HG03521 (cell line): Measurements from ENCODE around the gene GMCL2.

ENCODE experiments used
- ATAC-seq: cut with Tn5 transposase; IDR thresholded peaks from one replicate; pipeline ENCODE4 v1.9.1; 2021; ENCODE audit warnings: mild to moderate bottlenecking, moderate library complexity; ENCODE audit not compliant: unreplicated experiment

The GMCL2 gene

GRCh38 chr5:178186427-178186826, 744 bp downstream of the GMCL2 start:
- no peak for ATAC-seq

GRCh38 chr5:178182158-178182876, 4.9 kb downstream of the GMCL2 start:
- ATAC-seq = no peak

DNA sequence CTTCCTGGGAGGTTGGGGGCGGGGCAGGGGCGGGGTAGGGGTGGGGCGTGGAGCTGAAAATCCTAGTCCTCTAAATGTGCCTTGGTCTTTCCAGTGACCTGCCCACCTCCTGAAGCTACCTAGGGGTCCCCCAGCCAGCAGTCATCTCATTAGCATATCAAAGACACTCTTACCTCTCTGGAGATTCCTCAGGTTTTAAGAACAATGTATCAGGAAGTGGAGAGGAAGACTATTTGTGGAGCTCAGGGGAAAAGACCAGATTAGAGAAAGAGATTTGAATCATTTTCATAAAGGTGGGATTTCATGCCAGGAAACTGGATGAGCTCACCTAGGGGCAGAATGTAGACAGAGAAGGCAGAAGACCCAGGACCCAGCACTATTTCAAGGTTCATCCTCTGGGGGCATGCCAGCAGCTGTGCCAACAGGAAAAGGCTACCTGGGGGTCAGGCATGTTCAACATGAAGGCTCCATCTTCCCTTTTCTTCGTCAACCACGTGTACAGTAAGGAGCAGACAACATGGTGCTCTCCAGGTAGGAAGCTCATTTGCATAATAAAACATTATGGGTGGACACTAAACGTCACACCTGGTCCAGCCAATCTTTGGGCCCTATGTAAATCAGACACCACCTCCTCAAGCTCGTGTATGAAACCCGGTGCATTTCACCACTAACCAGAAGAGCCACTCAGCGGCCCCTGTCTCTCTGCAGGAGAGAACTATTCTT, 6.9 kb downstream of the GMCL2 start:
- no peak for ATAC-seq

- no peak for ATAC-seq
These were observed 9.6 kb downstream of the GMCL2 start for GRCh38 chr5:178177569-178177968.

DNA sequence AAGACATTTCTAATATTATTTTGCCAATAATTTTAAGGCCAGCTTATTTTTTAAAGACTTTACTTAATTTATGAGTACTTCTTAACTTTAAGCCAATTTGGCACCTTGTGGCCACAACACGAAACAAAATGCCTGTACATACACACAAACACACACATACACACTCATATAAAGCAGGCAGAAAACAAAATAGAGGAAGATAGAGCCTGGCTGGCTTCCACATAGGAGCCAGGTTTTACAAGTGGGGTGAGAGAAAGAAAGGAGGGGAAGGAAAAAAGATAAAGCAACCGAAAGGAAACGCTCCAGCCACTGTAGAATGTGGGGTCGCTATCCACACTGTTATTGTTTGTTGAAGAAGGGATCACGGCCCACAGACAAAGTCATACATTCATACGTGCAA, 10.4 kb downstream of the GMCL2 start:
- ATAC-seq = no peak

- ATAC-seq = no peak
These were observed 12.7 kb downstream of the GMCL2 start for GRCh38 chr5:178174456-178174855.

DNA sequence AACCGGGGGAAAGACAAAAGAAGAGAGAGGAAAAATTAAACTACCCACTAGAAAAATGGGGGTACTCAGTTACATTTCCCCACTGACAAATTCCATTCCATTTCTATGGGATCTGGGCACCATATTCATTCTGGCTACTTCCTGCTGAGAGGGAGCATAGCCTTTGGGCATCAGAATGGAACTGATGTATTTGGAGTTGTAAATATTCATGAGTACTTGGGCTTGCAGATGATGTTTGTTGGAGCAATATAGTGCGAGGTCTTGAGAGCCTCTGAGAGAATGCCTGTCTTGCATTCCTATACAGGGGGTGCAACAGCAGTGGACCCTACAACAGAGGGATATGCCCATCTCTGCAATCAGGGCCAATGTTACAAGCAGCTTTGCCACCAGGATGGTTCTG, 16.7 kb downstream of the GMCL2 start:
- no peak for ATAC-seq

DNA sequence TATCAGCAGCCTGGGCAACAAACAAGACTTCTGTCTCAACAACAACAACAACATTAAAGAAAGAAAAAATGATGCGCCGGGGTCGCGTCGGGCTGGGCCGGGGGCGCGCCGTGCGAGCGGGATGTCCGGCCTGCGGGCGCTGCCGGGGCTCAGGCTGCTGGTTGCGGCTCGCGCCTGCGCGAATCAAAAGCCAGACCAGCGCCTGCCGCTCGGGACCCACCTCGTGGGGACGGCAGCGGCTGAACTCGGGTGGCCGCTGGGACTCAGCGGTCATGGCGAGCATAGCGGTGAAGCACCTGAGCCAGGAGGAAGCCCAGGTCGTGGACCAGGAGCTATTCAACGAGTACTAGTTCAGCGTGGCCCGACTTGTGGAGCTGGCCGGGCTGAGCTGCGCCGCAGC, 21.6 kb downstream of the GMCL2 start:
- no peak for ATAC-seq

DNA sequence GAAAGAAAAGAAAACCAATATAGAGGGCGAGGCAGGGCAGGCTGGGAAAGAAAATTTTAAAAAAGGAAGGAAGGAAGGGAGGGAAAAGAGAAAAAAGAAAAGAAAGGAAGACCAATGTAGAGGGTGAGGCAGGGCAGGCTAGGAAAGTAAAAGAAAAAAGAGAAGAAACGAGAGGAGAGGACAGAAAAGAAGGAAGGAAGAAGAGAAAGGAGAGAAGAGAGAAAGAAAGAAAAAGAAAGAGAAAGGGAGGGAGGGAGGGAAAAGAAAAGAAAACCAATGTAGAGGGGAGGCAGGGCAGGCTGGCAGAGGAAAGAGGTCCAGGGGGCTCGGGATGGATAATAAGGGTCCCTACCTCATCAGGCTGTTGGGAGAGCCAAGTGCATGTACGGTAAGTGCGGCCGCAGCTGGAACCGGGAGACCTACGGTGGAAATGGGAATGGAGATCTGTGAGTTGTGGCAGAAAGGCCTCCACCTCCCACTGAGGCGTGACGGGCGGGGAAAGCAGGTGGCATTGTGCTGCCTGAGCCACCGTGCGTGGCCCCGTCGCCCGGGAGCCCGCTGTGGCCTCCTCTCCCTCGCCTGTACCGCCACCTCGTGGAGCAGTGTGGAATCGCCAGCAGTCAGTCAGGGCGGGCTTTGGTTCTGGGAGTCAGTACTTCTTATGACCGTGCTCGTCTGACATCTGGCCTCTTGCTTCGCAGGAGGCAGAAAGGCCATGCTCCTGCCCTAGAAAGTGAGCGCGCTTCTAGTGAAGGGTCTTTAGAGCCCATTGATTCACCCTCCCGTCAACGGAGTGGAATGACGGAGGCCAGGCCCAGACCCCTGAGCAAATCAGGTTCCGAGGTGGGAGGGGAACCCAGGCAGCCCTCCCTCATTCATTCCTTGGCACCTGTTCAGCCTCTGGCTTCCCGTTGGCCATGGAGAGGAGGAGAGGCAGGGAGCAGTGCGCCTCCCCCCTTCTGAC, 23.1 kb downstream of the GMCL2 start:
- peak; percentile 89 for ATAC-seq

GRCh38 chr5:178162481-178162880, 24.7 kb downstream of the GMCL2 start:
- no peak for ATAC-seq

GRCh38 chr5:178160176-178160575, 27.0 kb downstream of the GMCL2 start:
- no peak for ATAC-seq

- ATAC-seq = no peak
These were observed 32.1 kb downstream of the GMCL2 start for GRCh38 chr5:178155065-178155464.

GRCh38 chr5:178153530-178154340, 33.4 kb downstream of the GMCL2 start, which contains the start of gene NHP2:
TSS of gene NHP2 (minus strand) at chr5:178153885. CDS start at chr5:178153817, 68 bp downstream.
- ATAC-seq = peak; percentile 98

- ATAC-seq = no peak
These were observed 34.4 kb downstream of the GMCL2 start for GRCh38 chr5:178152491-178153444.

DNA sequence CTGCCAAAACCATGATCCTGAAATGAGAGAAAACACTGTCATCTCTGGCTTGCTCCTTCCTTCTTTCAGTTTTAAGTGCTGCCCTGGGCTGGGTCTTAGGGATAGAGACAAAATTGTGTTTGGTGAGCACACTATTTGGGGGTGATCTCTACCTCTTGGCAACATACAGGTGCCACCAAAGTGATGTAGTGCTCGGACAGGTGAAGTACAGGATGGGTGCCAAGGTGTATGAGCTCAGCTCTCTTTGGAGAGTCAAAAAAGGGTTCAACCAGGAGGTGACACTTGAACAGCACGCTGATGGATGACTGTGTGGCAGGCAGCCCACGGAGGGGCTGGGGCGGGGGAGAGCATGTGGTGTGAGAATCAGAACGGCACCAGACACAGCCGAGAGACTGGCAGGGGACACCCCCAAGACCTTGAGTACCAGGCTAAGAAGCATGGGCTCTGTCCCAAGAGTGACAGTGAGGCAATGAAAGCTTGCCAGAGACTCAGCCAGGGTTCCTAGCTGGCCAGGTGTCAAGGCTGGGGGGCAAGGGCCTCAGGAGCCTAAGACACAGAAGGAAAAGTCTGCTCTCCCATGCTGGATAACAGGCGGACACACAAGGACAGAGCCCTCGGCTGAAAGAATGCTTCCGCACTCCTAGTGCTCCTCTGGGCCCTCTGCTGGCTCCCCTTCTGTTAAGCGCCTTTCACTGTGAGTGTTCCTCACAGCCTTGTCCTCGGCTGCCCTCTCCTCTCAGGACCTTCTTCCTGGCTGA, 36.0 kb downstream of the GMCL2 start:
- no peak for ATAC-seq

DNA sequence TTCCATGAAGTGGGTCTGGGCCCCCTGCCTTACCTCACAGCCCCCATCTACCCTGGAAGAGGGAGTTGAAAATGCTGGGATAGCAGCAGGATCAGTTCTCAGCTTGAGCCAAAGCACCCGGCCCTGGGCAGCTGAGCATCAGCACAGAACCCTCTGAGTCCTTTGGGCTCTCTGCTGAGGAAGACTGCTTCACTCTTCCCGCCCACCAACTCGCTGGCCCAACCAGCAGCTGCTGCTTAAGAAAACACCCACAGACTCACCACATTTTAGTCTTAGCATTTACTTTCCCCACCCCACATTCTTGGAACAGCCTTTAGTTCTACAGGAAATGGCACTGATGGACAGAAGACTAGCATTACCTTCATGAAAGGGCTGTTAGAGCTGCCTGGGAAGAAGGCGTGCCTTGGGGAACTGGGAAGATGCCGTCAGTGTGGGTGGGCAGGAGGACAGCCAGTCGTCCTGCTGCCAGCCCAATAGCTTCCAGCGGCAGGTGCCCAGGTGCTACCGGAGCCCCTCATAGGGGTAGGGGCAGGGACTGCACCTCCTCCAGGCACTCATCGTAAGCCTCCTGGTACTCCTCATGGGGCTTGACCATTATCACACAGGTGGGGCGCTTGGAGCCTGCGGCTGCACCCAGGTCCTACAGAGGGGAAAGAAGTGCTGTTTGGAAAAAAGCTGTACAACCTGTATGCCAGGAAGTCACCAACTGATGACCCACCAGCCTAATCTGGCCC, 37.8 kb downstream of the GMCL2 start:
- no peak for ATAC-seq

DNA sequence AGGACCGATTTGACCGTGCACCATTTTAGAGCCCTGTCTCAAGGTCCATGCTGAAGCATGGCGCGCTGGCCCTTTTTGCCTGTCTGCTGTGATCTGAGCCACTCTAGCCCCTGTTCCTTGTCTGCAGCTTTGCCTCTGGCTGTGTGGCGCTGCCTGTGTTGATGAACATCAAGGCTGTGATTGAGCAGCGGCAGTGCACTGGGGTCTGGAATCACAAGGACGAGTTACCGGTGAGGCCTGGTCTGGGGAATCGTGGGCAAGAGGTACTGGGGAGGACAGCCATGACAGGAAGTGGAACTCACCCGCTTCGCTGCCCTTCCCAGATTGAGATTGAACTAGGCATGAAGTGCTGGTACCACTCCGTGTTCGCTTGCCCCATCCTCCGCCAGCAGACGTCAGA, 39.8 kb downstream of the GMCL2 start:
- ATAC-seq = no peak
